Neutrophil (primary cell): ENCODE data around the gene TASP1.

Experiments
- H3K27ac ChIP-seq: fragments of 200-600 bp; sonication (generic); 2 replicates; pipeline ENCODE4 v1.5.1; 2016; ENCODE audit warnings: mild to moderate bottlenecking, moderate library complexity
- H3K27me3 ChIP-seq: fragments of 200-600 bp; sonication (generic); 2 replicates; pipeline ENCODE4 v1.6.0; 2016; ENCODE audit warnings: mild to moderate bottlenecking
- H3K36me3 ChIP-seq: fragments of 200-600 bp; sonication (generic); 2 replicates; pipeline ENCODE4 v1.5.1; 2017
- H3K4me1 ChIP-seq, 2 experiments: fragments of 200-600 bp in 1 of 2; sonication (generic) in 1 of 2; 1 replicate in 1 of 2; 2 replicates in 1 of 2; pipeline versions ENCODE4 v1.5.1 to v1.6.1; 2013 to 2016; ENCODE audit warnings: low read depth in 1 of 2, low read length in 1 of 2, mild to moderate bottlenecking in 1 of 2, moderate library complexity in 1 of 2; ENCODE audit not compliant: control insufficient read depth in 1 of 2, insufficient read depth in 1 of 2
- H3K4me3 ChIP-seq, 2 experiments: fragments of 200-600 bp in 1 of 2; sonication (generic) in 1 of 2; 1 replicate in 1 of 2; 2 replicates in 1 of 2; pipeline ENCODE4 v1.5.1; 2013 to 2016; ENCODE audit warnings: low read depth in 1 of 2, low read length in 1 of 2, mild to moderate bottlenecking in 1 of 2, moderate library complexity in 1 of 2
- H3K9me3 ChIP-seq: fragments of 200-600 bp; sonication (generic); 2 replicates; pipeline ENCODE4 v1.5.1; 2016
- CTCF ChIP-seq: fragments of 200-600 bp; sonication (generic); IDR thresholded peaks from 2 replicates; pipeline ENCODE4 v1.5.1; 2016; ENCODE audit warnings: antibody characterized with exemption

TASP1 gene

GRCh38 chr20:13545790-13546189, 92.9 kb downstream of the TASP1 start:
- no peak overlapping the region for H3K27ac ChIP-seq
- TF ChIP-seq CTCF: no peak
- H3K4me3 ChIP-seq: no peak overlapping the region
- H3K27me3 ChIP-seq: no peaks in the 10 kb centered on the region
- H3K9me3 ChIP-seq: no peaks in the 10 kb centered on the region
- no peaks in the 10 kb centered on the region for H3K36me3 ChIP-seq
- H3K4me1 ChIP-seq: no peaks in the 10 kb centered on the region

DNA sequence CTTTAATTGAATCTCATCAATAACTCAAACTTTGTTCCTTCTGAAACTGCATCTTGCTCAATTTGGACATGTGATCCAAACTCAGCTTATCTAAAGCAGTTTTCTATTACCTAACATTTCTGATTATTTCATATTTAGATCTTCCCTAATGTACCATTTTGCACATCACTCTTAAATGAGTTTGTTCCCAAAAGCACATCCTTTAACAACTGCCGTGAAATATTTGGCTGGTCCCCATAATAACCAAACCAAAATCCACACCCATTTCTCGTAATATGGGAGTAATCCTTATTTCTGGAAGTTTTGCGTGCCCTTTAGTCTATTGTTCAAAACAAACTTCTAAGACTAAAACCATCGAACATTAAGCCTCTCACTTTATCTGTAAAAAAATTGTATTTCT, 94.9 kb downstream of the TASP1 start:
- no peak overlapping the region for H3K4me3 ChIP-seq
- TF ChIP-seq CTCF: no peak
- H3K4me1 ChIP-seq: no peaks in the 10 kb centered on the region
- H3K36me3 ChIP-seq: no peaks in the 10 kb centered on the region
- H3K9me3 ChIP-seq: no peaks in the 10 kb centered on the region
- H3K27ac ChIP-seq: no peak overlapping the region
- no peaks in the 10 kb centered on the region for H3K27me3 ChIP-seq

GRCh38 chr20:13535627-13536026, 103.1 kb downstream of the TASP1 start:
- no peak overlapping the region for H3K4me3 ChIP-seq
- no peak for TF ChIP-seq CTCF
- H3K36me3 ChIP-seq: no peaks in the 10 kb centered on the region
- no peaks in the 10 kb centered on the region for H3K27me3 ChIP-seq
- H3K27ac ChIP-seq: no peak overlapping the region
- H3K4me1 ChIP-seq: no peaks in the 10 kb centered on the region
- no peaks in the 10 kb centered on the region for H3K9me3 ChIP-seq

DNA sequence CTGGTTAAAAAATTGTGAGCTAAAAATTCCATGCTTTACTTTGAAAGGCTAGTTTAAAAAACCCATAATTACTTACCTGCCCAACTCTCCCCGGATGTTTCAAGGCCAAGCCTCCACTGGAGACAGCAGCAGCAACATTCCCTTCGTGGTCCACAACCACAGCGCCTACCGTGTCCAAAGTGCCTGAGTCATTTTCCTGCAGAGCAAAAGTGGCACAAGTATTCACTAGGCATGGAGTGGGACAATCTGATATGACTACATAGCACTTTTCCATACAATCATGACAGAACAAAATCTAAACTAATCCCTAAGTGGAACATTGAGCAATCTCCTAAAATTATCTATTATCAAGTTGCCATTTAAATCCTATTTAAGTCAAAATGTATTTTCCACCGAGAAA, 104.8 kb downstream of the TASP1 start:
- TF ChIP-seq CTCF: no peak

DNA sequence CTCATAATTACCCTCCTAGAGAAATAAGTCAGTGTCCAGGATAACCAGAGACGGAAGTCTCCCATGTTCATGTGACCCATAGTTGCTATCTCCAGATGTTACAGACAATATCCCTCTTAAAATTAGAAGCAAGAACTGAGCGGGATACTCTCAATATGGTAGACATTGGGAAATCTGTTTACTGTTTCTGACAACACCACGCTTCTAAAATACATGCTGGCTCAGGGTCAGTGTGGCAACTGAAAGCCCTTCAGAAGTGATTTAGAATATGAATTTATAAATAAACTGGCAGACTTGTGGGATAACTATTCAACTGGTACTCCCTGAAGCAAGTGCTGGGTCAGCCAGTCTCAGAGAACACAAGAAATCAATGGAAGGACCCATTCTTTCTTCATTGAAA, 108.6 kb downstream of the TASP1 start:
- no peaks in the 10 kb centered on the region for H3K4me1 ChIP-seq
- H3K27me3 ChIP-seq: no peaks in the 10 kb centered on the region
- H3K4me3 ChIP-seq: no peak overlapping the region
- no peak overlapping the region for H3K27ac ChIP-seq
- TF ChIP-seq CTCF: no peak
- no peaks in the 10 kb centered on the region for H3K9me3 ChIP-seq
- no peaks in the 10 kb centered on the region for H3K36me3 ChIP-seq

More for the DNA sequence above, 104.8 kb downstream of the TASP1 start:
- Histone ChIP-seq H3K27me3 (no peaks in the 10 kb centered on the region), H3K4me1 (no peaks in the 10 kb centered on the region), H3K9me3 (no peaks in the 10 kb centered on the region), H3K36me3 (no peaks in the 10 kb centered on the region), H3K4me3 (no peak overlapping the region), H3K27ac (no peak overlapping the region)

DNA sequence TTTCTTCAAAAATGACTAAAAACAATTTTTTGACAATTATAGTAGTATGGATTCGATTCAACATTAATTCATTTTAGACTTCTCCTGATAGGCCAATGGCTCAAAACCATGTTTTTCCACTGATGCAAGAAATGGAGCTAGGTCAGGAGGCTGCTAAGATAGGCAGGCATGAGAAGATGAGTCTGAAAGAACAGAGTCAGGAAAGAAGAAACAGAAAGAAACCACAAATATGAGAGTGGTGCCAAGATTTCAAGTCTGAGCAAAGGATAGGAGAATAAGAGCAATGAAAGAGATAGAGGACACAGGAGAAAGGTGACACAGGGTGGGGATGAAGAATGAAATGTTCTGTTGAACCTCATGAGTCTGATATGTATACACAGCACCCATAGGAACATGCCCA, 112.2 kb downstream of the TASP1 start:
- Histone ChIP-seq H3K4me3 (no peak overlapping the region), H3K27me3 (no peaks in the 10 kb centered on the region), H3K36me3 (no peaks in the 10 kb centered on the region), H3K9me3 (no peaks in the 10 kb centered on the region), H3K27ac (no peak overlapping the region), H3K4me1 (no peaks in the 10 kb centered on the region)
- TF ChIP-seq CTCF: no peak
